Right cardiac atrium (tissue), 5 donors: Measurements from ENCODE around the gene CASP9. TPM values are rescaled to one million over a fixed set of nuclear protein-coding genes. Genes with fewer than 3 reads are reported as not detected.
A peak's percentile ranks its signal among the peaks of the same experiment; 100 is the strongest.
"Not testable (repeated sequence)": the region's sequence is repeated elsewhere in the genome, so short reads cannot be mapped to it uniquely, and the experiment has no call there.

Experiments
- ATAC-seq, 2 donors: fragments of 200-7000 bp; cut with Tn5 transposase; one replicate each; pipeline versions ENCODE4 v1.8.0 to v1.9.1; 2020; ENCODE audit warnings: moderate library complexity in 2 of 2, mild to moderate bottlenecking in 1 of 2
- DNase-seq, 3 donors: peaks; one replicate each; pipeline ENCODE4 v3.0.0-alpha.2; 2020
- H3K27ac ChIP-seq: one replicate; pipeline ENCODE4 v1.5.1; 2013; ENCODE audit warnings: mild to moderate bottlenecking, low read length, control low read depth, moderate library complexity
- H3K27me3 ChIP-seq: one replicate; pipeline ENCODE4 v1.6.1; 2013; ENCODE audit not compliant: control insufficient read depth, insufficient read depth
- H3K4me1 ChIP-seq: one replicate; pipeline ENCODE4 v1.6.1; 2013; ENCODE audit warnings: low read length; ENCODE audit not compliant: control insufficient read depth, insufficient read depth
- H3K4me3 ChIP-seq: one replicate; pipeline ENCODE4 v1.5.1; 2013; ENCODE audit warnings: low read length, control low read depth
- H3K9me3 ChIP-seq: one replicate; pipeline ENCODE4 v1.6.1; 2013; ENCODE audit warnings: low read length; ENCODE audit not compliant: control insufficient read depth
- WGBS: extraction: QIAGEN DNeasy Blood & Tissue Kit; methylation state at CpG from one replicate; pipeline ENCODE4 v1.1.7; 2013; 5-methylcytosine and 5-hydroxymethylcytosine counted together
- intact Hi-C, 4 donors: fragments of 100-400 bp; cut with DNase I; formaldehyde crosslinking; loops; one replicate each; pipeline versions ENCODE4 v1.11.0 to v1.14.0; 2022 to 2023
- polyA plus RNA-seq: library from polyadenylated mRNA; stranded (reverse); fragments of 200-250 nt; gene quantifications from one replicate; pipeline ENCODE4 v1.2.3, GENCODE V29; 2013
- total RNA-seq, 4 donors: library from RNA; stranded (reverse); fragmentation: NEBNext Ultra II Directional; extraction: Animal tissue kit (Norgen Biotek cat#: 25700); gene quantifications; one replicate each; pipeline ENCODE4 v1.2.1, GENCODE V29; 2021
- donor health status: healthy with polysubstance abuse.
- donor health status: DM: no; HTN: yes; CAD: no.
- donor health status: DM: no; HTN: no; CAD: no.
- donor health status: DM: no; HTN: yes; CAD: no; lungs with severe emphysema.
- donor health status: DM: yes; HTN: yes; CAD: no.

Gene CASP9
- total and polyA plus RNA-seq, 5 donors: 8.1 to 14.2 (median 12.8) TPM

GRCh38 chr1:15463926-15464322 is 60.1 kb downstream of the CASP9 start:
- peak in 1 of 3 donors; percentile 0 for DNase-seq
- H3K27ac ChIP-seq, H3K4me3 ChIP-seq, H3K27me3 ChIP-seq, H3K4me1 ChIP-seq, intact Hi-C loops, H3K9me3 ChIP-seq, ATAC-seq: not testable (repeated sequence)
- 92% methylated on average over 5 of the region's 5 CpGs for WGBS

GRCh38 chr1:15463064-15463800 is 60.8 kb downstream of the CASP9 start:
- ATAC-seq, intact Hi-C loops, H3K4me3 ChIP-seq, H3K27me3 ChIP-seq, H3K9me3 ChIP-seq, H3K4me1 ChIP-seq, H3K27ac ChIP-seq: not testable (repeated sequence)
- peak in 1 of 3 donors; percentile 23 for DNase-seq
- 70% methylated on average over 13 of the region's 15 CpGs for WGBS

- H3K27me3 ChIP-seq: no peaks in the 10 kb centered on the region
- DNase-seq: peak in 1 of 3 donors; percentile 2
- H3K27ac ChIP-seq: no peak overlapping the region
- no peaks in the 10 kb centered on the region for H3K4me1 ChIP-seq
- H3K9me3 ChIP-seq: no peaks in the 10 kb centered on the region
- ATAC-seq: no peak
- no peak overlapping the region for H3K4me3 ChIP-seq
- intact Hi-C loops: no loop called here
- 77% methylated on average over 9 of the region's 9 CpGs for WGBS
Measured at GRCh38 chr1:15460708-15461095, 63.3 kb downstream of the CASP9 start.

GRCh38 chr1:15459771-15460707 is 64.0 kb downstream of the CASP9 start:
- WGBS: 58% methylated on average over 10 of the region's 10 CpGs
- no peaks in the 10 kb centered on the region for H3K4me1 ChIP-seq
- no peak for DNase-seq
- no peak overlapping the region for H3K4me3 ChIP-seq
- H3K9me3 ChIP-seq: no peaks in the 10 kb centered on the region
- ATAC-seq: no peak
- intact Hi-C loops: no loop called here
- H3K27me3 ChIP-seq: no peaks in the 10 kb centered on the region
- no peak overlapping the region for H3K27ac ChIP-seq

- intact Hi-C loops: not testable (repeated sequence)
- WGBS: 81% methylated on average over 4 of the region's 4 CpGs
Measured at GRCh38 chr1:15458388-15458787, 65.6 kb downstream of the CASP9 start.

GRCh38 chr1:15457585-15457984 is 66.4 kb downstream of the CASP9 start:
- DNase-seq (no peak), ATAC-seq (no peak)
- no peaks in the 10 kb centered on the region for H3K9me3 ChIP-seq
- intact Hi-C loops: no loop called here
- 79% methylated on average over 2 of the region's 2 CpGs for WGBS
- H3K27me3 ChIP-seq: no peaks in the 10 kb centered on the region
- no peak overlapping the region for H3K27ac ChIP-seq
- H3K4me1 ChIP-seq: no peaks in the 10 kb centered on the region
- H3K4me3 ChIP-seq: no peak overlapping the region

More at GRCh38 chr1:15458388-15458787, 65.6 kb downstream of the CASP9 start:
- not testable (repeated sequence) for H3K27me3 ChIP-seq, H3K4me3 ChIP-seq, H3K9me3 ChIP-seq, ATAC-seq, H3K4me1 ChIP-seq, H3K27ac ChIP-seq
- peak in 1 of 3 donors; percentile 4 for DNase-seq

GRCh38 chr1:15456313-15456954 is 67.6 kb downstream of the CASP9 start, which contains the start of gene CELA2A:
Gene CELA2A, plus strand, starts transcription at chr1:15456732. Its CDS starts 22 bp downstream, at chr1:15456754.
- ATAC-seq (no peak), DNase-seq (peak in 1 of 3 donors; percentile 6)
- H3K4me1 ChIP-seq: no peaks in the 10 kb centered on the region
- no peaks in the 10 kb centered on the region for H3K9me3 ChIP-seq
- H3K27ac ChIP-seq: no peak within 1 kb of the TSS
- no peak within 1 kb of the TSS for H3K4me3 ChIP-seq
- no peaks in the 10 kb centered on the region for H3K27me3 ChIP-seq
- WGBS: 72% methylated on average over 8 of the region's 8 CpGs
- intact Hi-C loops: no loop called here

GRCh38 chr1:15455522-15455921 is 68.5 kb downstream of the CASP9 start:
- no peak overlapping the region for H3K27ac ChIP-seq

GRCh38 chr1:15454256-15454655 is 69.8 kb downstream of the CASP9 start:
- no peak overlapping the region for H3K27ac ChIP-seq
- no peaks in the 10 kb centered on the region for H3K9me3 ChIP-seq
- no peak for ATAC-seq
- intact Hi-C loops: no loop called here
- no peak overlapping the region for H3K4me3 ChIP-seq
- DNase-seq: peak in 1 of 3 donors; percentile 5
- H3K4me1 ChIP-seq: no peaks in the 10 kb centered on the region
- H3K27me3 ChIP-seq: no peaks in the 10 kb centered on the region
- WGBS: 72% methylated on average over 3 of the region's 3 CpGs

More at GRCh38 chr1:15455522-15455921, 68.5 kb downstream of the CASP9 start:
- Histone ChIP-seq H3K9me3 (no peaks in the 10 kb centered on the region), H3K4me3 (no peak overlapping the region), H3K27me3 (no peaks in the 10 kb centered on the region), H3K4me1 (no peaks in the 10 kb centered on the region)
- DNase-seq (peak in 1 of 3 donors; percentile 28), ATAC-seq (no peak)
- intact Hi-C loops: no loop called here
- WGBS: 86% methylated on average over 6 of the region's 6 CpGs

- Histone ChIP-seq H3K27me3 (no peaks in the 10 kb centered on the region), H3K9me3 (no peaks in the 10 kb centered on the region), H3K4me3 (no peak overlapping the region), H3K27ac (no peak overlapping the region), H3K4me1 (no peaks in the 10 kb centered on the region)
- 81% methylated on average over 11 of the region's 11 CpGs for WGBS
- ATAC-seq (no peak), DNase-seq (peak in 1 of 3 donors; percentile 19)
- intact Hi-C loops: no loop called here
Measured at GRCh38 chr1:15453734-15454133, 70.3 kb downstream of the CASP9 start.
